Hematopoietic multipotent progenitor cell treated with erythropoietin and hydrocortisone succinate and interleukin-3 and kit ligand, for 8 days (in vitro differentiated cells): ENCODE measurements around the gene ZCCHC14.

ENCODE experiments used
- DNase-seq: peaks from one replicate; pipeline ENCODE4 v3.0.0-alpha.2; 2015

Gene ZCCHC14

GRCh38 chr16:87356491-87356853 is 136.4 kb downstream of the ZCCHC14 start:
- DNase-seq, result no peak
